ENCODE data around the gene PRDX4.

The PRDX4 gene

GRCh38 chrX:23667239-23668177 lies at the start of gene PRDX4:
PRDX4 (plus strand) TSS chrX:23667493; CDS start chrX:23667571, 78 bp downstream.
- H3K4me3 ChIP-seq (ENCODE audit: low read depth, low read length) = peak within 1 kb of the TSS; percentile 66
- TF ChIP-seq CTCF (IDR thresholded peaks at IDR 0.05; ENCODE audit: low read depth, low read length) = no peak

GRCh38 chrX:23621621-23622265 lies 45.5 kb upstream of the PRDX4 start:
- TF ChIP-seq CTCF (IDR thresholded peaks at IDR 0.05; ENCODE audit: low read depth, low read length) = no peak
- H3K4me3 ChIP-seq (ENCODE audit: low read depth, low read length) = no peak overlapping the region

GRCh38 chrX:23623797-23624196 lies 43.5 kb upstream of the PRDX4 start:
- H3K4me3 ChIP-seq (ENCODE audit: low read depth, low read length) = no peak overlapping the region
- TF ChIP-seq CTCF (IDR thresholded peaks at IDR 0.05; ENCODE audit: low read depth, low read length) = no peak

GRCh38 chrX:23626651-23627050 lies 40.6 kb upstream of the PRDX4 start:
- TF ChIP-seq CTCF (IDR thresholded peaks at IDR 0.05; ENCODE audit: low read depth, low read length) = no peak
- no peak overlapping the region for H3K4me3 ChIP-seq (ENCODE audit: low read depth, low read length)

GRCh38 chrX:23628131-23628530 lies 39.2 kb upstream of the PRDX4 start:
- no peak overlapping the region for H3K4me3 ChIP-seq (ENCODE audit: low read depth, low read length)
- no peak for TF ChIP-seq CTCF (IDR thresholded peaks at IDR 0.05; ENCODE audit: low read depth, low read length)

- TF ChIP-seq CTCF (IDR thresholded peaks at IDR 0.05; ENCODE audit: low read depth, low read length) = no peak
Observed at GRCh38 chrX:23631136-23631535, 36.2 kb upstream of the PRDX4 start.

More at GRCh38 chrX:23631136-23631535, 36.2 kb upstream of the PRDX4 start:
- no peak overlapping the region for H3K4me3 ChIP-seq (ENCODE audit: low read depth, low read length)
